MM.1S (cell line): ENCODE data around the gene BST1.

ENCODE experiments used
- EZH2phosphoT487 ChIP-seq: fragments of 300-600 bp; sonication (generic); IDR thresholded peaks from 2 replicates; pipeline ENCODE4 v1.6.1; 2018; ENCODE audit warnings: antibody characterized with exemption, low read length
- TF ChIP-seq, protein P1 (sequence below): fragments of 300-600 bp; sonication (generic); IDR thresholded peaks from 2 replicates; pipeline ENCODE4 v1.5.1; 2016; ENCODE audit warnings: antibody characterized with exemption, low read length, mixed read lengths

- TF ChIP-seq, protein P1, sequence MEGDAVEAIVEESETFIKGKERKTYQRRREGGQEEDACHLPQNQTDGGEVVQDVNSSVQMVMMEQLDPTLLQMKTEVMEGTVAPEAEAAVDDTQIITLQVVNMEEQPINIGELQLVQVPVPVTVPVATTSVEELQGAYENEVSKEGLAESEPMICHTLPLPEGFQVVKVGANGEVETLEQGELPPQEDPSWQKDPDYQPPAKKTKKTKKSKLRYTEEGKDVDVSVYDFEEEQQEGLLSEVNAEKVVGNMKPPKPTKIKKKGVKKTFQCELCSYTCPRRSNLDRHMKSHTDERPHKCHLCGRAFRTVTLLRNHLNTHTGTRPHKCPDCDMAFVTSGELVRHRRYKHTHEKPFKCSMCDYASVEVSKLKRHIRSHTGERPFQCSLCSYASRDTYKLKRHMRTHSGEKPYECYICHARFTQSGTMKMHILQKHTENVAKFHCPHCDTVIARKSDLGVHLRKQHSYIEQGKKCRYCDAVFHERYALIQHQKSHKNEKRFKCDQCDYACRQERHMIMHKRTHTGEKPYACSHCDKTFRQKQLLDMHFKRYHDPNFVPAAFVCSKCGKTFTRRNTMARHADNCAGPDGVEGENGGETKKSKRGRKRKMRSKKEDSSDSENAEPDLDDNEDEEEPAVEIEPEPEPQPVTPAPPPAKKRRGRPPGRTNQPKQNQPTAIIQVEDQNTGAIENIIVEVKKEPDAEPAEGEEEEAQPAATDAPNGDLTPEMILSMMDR, result no peak
- no peak for TF ChIP-seq EZH2phosphoT487
Measured at GRCh38 chr4:15714646-15715435, 12.0 kb downstream of the BST1 start.
